Liver (tissue), 3 donors: ENCODE data around the gene VSIG10L2.

Experiments
- SP1 ChIP-seq: IDR thresholded peaks from 2 replicates; pipeline ENCODE4 v1.6.1; 2018; ENCODE audit warnings: antibody characterized with exemption, mild to moderate bottlenecking
- TAF1 ChIP-seq: conservative IDR thresholded peaks from 2 replicates; pipeline ENCODE4 v1.6.1; 2016; ENCODE audit warnings: antibody characterized with exemption, mild to moderate bottlenecking
- TF ChIP-seq, protein P1 (sequence below): fragments of 150-350 bp; IDR thresholded peaks from 2 replicates; pipeline ENCODE4 v1.5.1; 2017; ENCODE audit warnings: improper control_type of control experiment, low read depth, low read length; ENCODE audit not compliant: missing input control
- TF ChIP-seq, protein P2 (sequence below): IDR thresholded peaks from 2 replicates; pipeline ENCODE4 v1.6.1; 2016; ENCODE audit warnings: antibody characterized with exemption, mild to moderate bottlenecking
- TF ChIP-seq, protein P3 (sequence below): IDR thresholded peaks from 2 replicates; pipeline ENCODE4 v1.6.1; 2016; ENCODE audit warnings: antibody characterized with exemption
- TF ChIP-seq, protein P4 (sequence below): IDR thresholded peaks from 2 replicates; pipeline ENCODE4 v1.6.1; 2016; ENCODE audit warnings: antibody characterized with exemption
- donor health status: healthy.
- donor health status: healthy.

DNA sequence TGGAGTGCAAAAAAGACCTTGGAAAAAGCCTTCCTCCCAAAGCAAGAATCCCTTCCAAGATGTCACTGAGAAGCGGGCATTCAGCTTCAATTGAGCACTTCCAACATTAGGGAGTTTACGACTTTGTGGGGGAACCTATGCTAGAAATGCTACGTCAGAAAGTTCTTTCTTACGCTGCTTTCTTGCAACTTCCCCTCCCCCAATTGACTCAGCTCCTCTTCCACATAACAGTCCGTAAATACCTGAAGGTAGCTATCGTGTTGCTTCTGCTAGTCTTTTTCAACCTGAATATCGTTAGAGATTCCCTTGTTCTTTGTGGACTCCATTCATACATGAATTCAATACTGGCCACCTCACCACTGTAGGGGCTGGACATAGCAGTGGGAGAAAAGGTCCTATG, 47.0 kb downstream of the VSIG10L2 start:
- TF ChIP-seq TAF1 (no peak), SP1 (no peak)
- TF ChIP-seq, protein P1, sequence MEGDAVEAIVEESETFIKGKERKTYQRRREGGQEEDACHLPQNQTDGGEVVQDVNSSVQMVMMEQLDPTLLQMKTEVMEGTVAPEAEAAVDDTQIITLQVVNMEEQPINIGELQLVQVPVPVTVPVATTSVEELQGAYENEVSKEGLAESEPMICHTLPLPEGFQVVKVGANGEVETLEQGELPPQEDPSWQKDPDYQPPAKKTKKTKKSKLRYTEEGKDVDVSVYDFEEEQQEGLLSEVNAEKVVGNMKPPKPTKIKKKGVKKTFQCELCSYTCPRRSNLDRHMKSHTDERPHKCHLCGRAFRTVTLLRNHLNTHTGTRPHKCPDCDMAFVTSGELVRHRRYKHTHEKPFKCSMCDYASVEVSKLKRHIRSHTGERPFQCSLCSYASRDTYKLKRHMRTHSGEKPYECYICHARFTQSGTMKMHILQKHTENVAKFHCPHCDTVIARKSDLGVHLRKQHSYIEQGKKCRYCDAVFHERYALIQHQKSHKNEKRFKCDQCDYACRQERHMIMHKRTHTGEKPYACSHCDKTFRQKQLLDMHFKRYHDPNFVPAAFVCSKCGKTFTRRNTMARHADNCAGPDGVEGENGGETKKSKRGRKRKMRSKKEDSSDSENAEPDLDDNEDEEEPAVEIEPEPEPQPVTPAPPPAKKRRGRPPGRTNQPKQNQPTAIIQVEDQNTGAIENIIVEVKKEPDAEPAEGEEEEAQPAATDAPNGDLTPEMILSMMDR: no peak
- TF ChIP-seq, protein P2, sequence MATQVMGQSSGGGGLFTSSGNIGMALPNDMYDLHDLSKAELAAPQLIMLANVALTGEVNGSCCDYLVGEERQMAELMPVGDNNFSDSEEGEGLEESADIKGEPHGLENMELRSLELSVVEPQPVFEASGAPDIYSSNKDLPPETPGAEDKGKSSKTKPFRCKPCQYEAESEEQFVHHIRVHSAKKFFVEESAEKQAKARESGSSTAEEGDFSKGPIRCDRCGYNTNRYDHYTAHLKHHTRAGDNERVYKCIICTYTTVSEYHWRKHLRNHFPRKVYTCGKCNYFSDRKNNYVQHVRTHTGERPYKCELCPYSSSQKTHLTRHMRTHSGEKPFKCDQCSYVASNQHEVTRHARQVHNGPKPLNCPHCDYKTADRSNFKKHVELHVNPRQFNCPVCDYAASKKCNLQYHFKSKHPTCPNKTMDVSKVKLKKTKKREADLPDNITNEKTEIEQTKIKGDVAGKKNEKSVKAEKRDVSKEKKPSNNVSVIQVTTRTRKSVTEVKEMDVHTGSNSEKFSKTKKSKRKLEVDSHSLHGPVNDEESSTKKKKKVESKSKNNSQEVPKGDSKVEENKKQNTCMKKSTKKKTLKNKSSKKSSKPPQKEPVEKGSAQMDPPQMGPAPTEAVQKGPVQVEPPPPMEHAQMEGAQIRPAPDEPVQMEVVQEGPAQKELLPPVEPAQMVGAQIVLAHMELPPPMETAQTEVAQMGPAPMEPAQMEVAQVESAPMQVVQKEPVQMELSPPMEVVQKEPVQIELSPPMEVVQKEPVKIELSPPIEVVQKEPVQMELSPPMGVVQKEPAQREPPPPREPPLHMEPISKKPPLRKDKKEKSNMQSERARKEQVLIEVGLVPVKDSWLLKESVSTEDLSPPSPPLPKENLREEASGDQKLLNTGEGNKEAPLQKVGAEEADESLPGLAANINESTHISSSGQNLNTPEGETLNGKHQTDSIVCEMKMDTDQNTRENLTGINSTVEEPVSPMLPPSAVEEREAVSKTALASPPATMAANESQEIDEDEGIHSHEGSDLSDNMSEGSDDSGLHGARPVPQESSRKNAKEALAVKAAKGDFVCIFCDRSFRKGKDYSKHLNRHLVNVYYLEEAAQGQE: no peak
- TF ChIP-seq, protein P3, sequence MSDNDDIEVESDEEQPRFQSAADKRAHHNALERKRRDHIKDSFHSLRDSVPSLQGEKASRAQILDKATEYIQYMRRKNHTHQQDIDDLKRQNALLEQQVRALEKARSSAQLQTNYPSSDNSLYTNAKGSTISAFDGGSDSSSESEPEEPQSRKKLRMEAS: no peak
- TF ChIP-seq, protein P4, sequence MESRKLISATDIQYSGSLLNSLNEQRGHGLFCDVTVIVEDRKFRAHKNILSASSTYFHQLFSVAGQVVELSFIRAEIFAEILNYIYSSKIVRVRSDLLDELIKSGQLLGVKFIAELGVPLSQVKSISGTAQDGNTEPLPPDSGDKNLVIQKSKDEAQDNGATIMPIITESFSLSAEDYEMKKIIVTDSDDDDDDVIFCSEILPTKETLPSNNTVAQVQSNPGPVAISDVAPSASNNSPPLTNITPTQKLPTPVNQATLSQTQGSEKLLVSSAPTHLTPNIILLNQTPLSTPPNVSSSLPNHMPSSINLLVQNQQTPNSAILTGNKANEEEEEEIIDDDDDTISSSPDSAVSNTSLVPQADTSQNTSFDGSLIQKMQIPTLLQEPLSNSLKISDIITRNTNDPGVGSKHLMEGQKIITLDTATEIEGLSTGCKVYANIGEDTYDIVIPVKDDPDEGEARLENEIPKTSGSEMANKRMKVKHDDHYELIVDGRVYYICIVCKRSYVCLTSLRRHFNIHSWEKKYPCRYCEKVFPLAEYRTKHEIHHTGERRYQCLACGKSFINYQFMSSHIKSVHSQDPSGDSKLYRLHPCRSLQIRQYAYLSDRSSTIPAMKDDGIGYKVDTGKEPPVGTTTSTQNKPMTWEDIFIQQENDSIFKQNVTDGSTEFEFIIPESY: no peak
